GM18870 (cell line): ENCODE measurements around the gene FOXO3.
"Not testable (repeated sequence)": the region's sequence is repeated elsewhere in the genome, so short reads cannot be mapped to it uniquely, and the experiment has no call there.

Experiments used
- ATAC-seq: cut with Tn5 transposase; IDR thresholded peaks from one replicate; pipeline ENCODE4 v1.9.1; 2021; ENCODE audit warnings: moderate library complexity; ENCODE audit not compliant: unreplicated experiment

Gene FOXO3

GRCh38 chr6:108656836-108657235 is 96.1 kb downstream of the FOXO3 start:
- no peak for ATAC-seq

GRCh38 chr6:108658174-108658573 is 97.5 kb downstream of the FOXO3 start:
- ATAC-seq: no peak

GRCh38 chr6:108658785-108659184 is 98.1 kb downstream of the FOXO3 start:
- ATAC-seq: not testable (repeated sequence)

- ATAC-seq: no peak
These were observed 99.5 kb downstream of the FOXO3 start for GRCh38 chr6:108660251-108660650.

- no peak for ATAC-seq
These were observed 100.7 kb downstream of the FOXO3 start for GRCh38 chr6:108661430-108661829.

GRCh38 chr6:108661982-108662381 is 101.3 kb downstream of the FOXO3 start:
- no peak for ATAC-seq

- ATAC-seq: no peak
These were observed 102.0 kb downstream of the FOXO3 start for GRCh38 chr6:108662702-108663101.

GRCh38 chr6:108663494-108664064 is 102.9 kb downstream of the FOXO3 start:
- ATAC-seq: not testable (repeated sequence)

GRCh38 chr6:108665495-108666196 is 104.9 kb downstream of the FOXO3 start:
- no peak for ATAC-seq

GRCh38 chr6:108666656-108667260 is 106.0 kb downstream of the FOXO3 start:
- ATAC-seq: no peak

GRCh38 chr6:108667993-108668392 is 107.3 kb downstream of the FOXO3 start:
- no peak for ATAC-seq

GRCh38 chr6:108669673-108670072 is 109.0 kb downstream of the FOXO3 start:
- ATAC-seq: no peak

GRCh38 chr6:108671175-108671574 is 110.5 kb downstream of the FOXO3 start:
- no peak for ATAC-seq

- no peak for ATAC-seq
These were observed 111.1 kb downstream of the FOXO3 start for GRCh38 chr6:108671790-108672189.

GRCh38 chr6:108672641-108673040 is 111.9 kb downstream of the FOXO3 start:
- ATAC-seq: no peak

- ATAC-seq: no peak
These were observed 112.4 kb downstream of the FOXO3 start for GRCh38 chr6:108673153-108673552.

- ATAC-seq: no peak
These were observed 112.9 kb downstream of the FOXO3 start for GRCh38 chr6:108673602-108674001.

GRCh38 chr6:108675226-108676200 is 114.8 kb downstream of the FOXO3 start:
- no peak for ATAC-seq

GRCh38 chr6:108676555-108676954 is 115.8 kb downstream of the FOXO3 start:
- ATAC-seq: no peak

GRCh38 chr6:108677357-108677756 is 116.6 kb downstream of the FOXO3 start:
- ATAC-seq: no peak

- no peak for ATAC-seq
These were observed 117.2 kb downstream of the FOXO3 start for GRCh38 chr6:108677894-108678293.
